SH-SY5Y (cell line): ENCODE measurements around the gene YIPF5.

ENCODE experiments used
- GATA2 ChIP-seq: IDR thresholded peaks from 2 replicates; pipeline ENCODE4 v1.6.1; 2011; ENCODE audit warnings: mild to moderate bottlenecking, low read depth, low read length
- GATA3 ChIP-seq: IDR thresholded peaks from 2 replicates; pipeline ENCODE4 v1.6.1; 2011; ENCODE audit warnings: low read depth, mild to moderate bottlenecking, low read length, moderate library complexity

Gene YIPF5

GRCh38 chr5:144170276-144171024 is at the start of gene YIPF5, which contains the start of gene KCTD16:
TSS of gene YIPF5 (minus strand) at chr5:144170659. CDS start at chr5:144169955, 704 bp downstream.
TSS of gene KCTD16 (plus strand) at chr5:144170873.
- TF ChIP-seq GATA2 (no peak), GATA3 (no peak)

DNA sequence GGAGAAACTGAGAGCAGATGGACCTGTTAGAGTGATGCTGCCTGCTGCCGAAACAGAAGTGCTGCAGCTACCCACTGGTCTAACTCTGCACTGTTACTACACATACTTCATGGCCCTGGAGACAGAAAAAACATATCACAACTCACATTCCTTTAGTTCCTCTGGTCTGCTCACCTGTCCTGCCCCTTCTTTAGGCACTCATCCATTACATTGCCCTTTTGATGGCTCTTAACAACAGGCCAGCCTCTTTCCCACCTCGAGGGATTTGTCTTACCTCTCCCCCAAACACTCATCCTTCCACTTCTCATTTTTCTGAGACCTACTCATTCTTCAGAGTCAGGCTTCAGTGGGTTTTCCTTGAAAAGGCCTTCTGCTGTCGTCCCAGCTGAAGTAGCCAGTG is 49.4 kb upstream of the YIPF5 start:
- no peak for TF ChIP-seq GATA2
- no peak for TF ChIP-seq GATA3

GRCh38 chr5:144210655-144211054 is 40.2 kb upstream of the YIPF5 start:
- no peak for TF ChIP-seq GATA2
- TF ChIP-seq GATA3 = no peak

- TF ChIP-seq GATA3 = no peak
- TF ChIP-seq GATA2 = no peak
Observed at GRCh38 chr5:144209361-144209760, 38.9 kb upstream of the YIPF5 start.

- TF ChIP-seq GATA2 (no peak), GATA3 (no peak)
Observed at GRCh38 chr5:144207875-144208444, 37.5 kb upstream of the YIPF5 start.

- no peak for TF ChIP-seq GATA3
- TF ChIP-seq GATA2 = no peak
Observed at GRCh38 chr5:144206141-144206540, 35.7 kb upstream of the YIPF5 start.

GRCh38 chr5:144205141-144205551 is 34.7 kb upstream of the YIPF5 start:
- TF ChIP-seq GATA3 (no peak), GATA2 (no peak)

DNA sequence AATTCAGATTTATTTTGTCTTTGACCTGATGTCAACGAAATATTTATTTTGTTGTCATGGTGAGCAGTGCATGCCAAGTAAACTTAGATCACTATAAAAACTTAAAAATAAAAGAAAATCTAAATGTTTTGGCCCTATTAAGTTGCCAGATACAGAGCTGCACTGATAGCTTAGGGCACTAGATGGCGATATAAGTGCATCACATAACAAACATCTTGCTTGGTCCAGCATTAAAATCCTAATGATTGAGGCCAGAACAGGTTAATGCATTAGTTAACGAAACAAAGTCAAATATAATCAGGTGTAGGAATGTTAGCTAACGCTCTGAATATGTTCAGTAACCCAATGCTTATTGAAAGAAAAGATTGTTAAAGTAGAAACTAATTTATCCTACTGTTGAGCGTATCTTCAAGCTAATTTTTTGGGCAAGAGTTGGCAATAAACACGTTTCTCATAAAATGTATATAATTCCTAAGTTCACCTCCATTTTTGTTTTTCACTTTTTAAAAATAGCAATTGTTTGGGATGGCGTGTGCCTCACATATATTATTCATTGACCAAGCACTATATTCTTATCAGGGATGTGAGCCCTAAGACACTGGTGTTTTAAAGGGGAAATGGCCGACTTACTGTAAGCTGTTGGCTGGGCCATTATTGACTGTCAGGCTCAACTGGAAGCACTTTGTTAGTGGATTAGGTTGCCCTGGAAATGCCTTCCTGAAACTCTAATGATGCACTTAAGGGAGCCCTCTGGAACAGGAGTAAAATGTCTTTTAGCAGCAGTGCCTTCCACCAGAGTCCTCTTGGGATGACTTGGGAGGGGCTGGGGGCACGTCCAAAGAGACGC is 33.5 kb upstream of the YIPF5 start:
- TF ChIP-seq GATA2 (no peak), GATA3 (no peak)

DNA sequence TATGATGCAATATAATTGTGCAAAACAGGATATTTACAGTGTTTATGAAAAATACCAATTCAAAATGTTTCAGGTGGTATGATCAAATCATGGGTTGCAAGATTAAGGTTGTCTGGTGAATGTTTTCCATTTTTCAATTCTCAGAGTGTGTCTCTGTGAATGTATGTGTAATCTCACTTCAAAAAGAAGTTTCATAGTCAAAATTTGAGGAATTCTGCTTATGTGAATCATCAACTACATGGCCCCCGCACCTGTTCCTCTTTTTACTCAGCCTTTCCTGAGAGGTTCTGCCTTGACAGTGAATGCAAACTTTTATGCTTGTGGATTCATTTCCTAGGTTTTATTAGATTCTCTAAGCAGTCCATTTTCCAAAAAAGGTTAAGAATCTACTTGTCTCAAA is 32.3 kb upstream of the YIPF5 start:
- no peak for TF ChIP-seq GATA3
- no peak for TF ChIP-seq GATA2

DNA sequence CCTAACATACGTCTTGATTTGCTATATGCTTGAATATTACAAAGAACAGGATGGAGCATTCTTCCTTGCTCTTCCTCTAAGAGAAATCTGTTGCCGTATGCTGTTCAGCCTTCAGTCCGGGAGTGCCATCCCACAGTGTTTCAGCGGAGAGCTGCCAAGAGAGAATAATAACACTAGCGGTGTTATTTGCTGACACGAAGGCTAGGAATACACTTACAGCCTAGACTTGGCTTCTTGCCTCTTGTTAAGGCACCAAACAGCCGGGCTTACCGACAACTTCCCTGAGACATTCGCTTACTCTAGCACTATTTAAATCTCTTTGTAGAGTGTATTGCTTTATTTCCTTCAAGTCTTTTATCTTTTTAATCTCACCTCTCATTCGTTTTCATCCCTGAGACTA is 31.6 kb upstream of the YIPF5 start:
- no peak for TF ChIP-seq GATA3
- no peak for TF ChIP-seq GATA2

DNA sequence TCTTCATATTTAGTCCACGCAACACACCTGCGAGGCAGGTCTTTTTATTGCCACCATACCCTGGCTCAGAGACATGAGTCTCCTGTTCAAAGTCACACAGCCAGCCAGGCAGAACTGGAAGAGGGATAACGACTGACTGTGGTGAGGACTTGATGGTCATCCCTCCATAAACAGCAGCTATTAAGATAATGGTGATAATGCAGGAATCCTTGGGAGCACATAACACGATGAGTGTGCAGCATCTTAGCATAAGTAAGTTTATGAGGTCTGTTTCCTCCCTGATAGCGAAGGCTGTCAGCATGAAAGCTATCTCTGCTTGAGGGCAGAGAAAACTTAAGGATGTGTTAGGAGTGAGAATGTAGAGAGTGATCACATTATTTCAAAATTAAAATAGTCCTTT is 31.1 kb upstream of the YIPF5 start:
- TF ChIP-seq GATA3 (no peak), GATA2 (no peak)

- TF ChIP-seq GATA3 = no peak
- no peak for TF ChIP-seq GATA2
Observed at GRCh38 chr5:144198386-144198785, 27.9 kb upstream of the YIPF5 start.

DNA sequence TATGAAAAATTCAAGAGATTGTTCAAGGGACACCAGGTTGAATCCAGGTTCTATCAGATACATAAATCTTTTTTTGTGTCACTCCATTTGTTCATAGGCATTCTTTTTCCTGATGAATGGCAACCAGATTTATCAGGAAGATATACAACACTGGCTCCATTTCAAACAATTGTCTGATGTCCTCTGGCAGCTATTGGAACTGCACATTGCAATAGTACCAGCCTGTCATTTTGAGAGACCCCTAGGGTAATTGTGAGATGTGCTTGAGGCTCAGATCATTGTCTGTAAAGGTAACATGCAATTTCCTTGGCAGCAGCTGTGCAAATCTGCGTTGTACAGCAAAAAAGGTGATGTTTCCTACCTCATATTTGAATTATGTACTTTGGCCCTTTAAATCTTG is 26.2 kb upstream of the YIPF5 start:
- TF ChIP-seq GATA2 = peak; percentile 45; the same call in 1 of the 2 replicates
- TF ChIP-seq GATA3 = 0 out of 2 replicates have a peak, but pooled peaks have one; percentile 18

- TF ChIP-seq GATA2 = no peak
- TF ChIP-seq GATA3 = no peak
Observed at GRCh38 chr5:144195448-144195847, 25.0 kb upstream of the YIPF5 start.
